Gastroesophageal sphincter (tissue), 3 donors: ENCODE measurements around the gene MAPT.

Source experiments
- EP300 ChIP-seq: sonication (generic); formaldehyde crosslinking; IDR thresholded peaks from one replicate; pipeline ENCODE4 v1.6.1; 2017; ENCODE audit warnings: antibody characterized with exemption, mild to moderate bottlenecking
- POLR2A ChIP-seq, 2 donors: fragments of 450-650 bp; IDR thresholded peaks; one replicate each; pipeline ENCODE4 v1.6.1; 2017; ENCODE audit warnings: antibody characterized with exemption in 2 of 2, mild to moderate bottlenecking in 2 of 2, moderate library complexity in 1 of 2
- TF ChIP-seq, protein P1 (sequence below), 4 experiments: fragments of 200-600 bp in 2 of 4; fragments of 450-650 bp in 2 of 4; sonication (generic) in 1 of 4; IDR thresholded peaks; one replicate each; pipeline ENCODE4 v1.5.1; 2017 to 2019; ENCODE audit warnings: antibody characterized with exemption in 4 of 4, mild to moderate bottlenecking in 2 of 4, moderate library complexity in 2 of 4

DNA sequence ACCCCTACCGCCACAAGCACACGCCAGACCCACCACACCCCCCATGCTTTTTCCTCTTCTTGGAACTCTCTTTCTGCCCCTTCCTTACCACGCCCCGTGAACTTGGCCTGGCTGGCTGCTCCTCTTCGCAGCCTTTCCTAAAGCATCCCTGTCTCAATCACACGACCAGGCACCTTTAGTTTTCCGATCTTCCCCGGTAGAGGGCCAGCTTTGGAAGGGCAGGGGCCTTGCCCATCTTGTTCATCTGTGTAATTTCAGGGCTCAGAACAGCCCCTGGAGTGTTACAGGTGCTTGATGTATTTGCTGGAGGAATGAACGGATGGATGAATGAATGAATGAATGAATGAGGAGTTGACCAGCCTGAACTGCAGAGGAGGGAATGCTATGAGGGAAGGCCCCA is 45.9 kb upstream of the MAPT start:
- TF ChIP-seq, protein P1, sequence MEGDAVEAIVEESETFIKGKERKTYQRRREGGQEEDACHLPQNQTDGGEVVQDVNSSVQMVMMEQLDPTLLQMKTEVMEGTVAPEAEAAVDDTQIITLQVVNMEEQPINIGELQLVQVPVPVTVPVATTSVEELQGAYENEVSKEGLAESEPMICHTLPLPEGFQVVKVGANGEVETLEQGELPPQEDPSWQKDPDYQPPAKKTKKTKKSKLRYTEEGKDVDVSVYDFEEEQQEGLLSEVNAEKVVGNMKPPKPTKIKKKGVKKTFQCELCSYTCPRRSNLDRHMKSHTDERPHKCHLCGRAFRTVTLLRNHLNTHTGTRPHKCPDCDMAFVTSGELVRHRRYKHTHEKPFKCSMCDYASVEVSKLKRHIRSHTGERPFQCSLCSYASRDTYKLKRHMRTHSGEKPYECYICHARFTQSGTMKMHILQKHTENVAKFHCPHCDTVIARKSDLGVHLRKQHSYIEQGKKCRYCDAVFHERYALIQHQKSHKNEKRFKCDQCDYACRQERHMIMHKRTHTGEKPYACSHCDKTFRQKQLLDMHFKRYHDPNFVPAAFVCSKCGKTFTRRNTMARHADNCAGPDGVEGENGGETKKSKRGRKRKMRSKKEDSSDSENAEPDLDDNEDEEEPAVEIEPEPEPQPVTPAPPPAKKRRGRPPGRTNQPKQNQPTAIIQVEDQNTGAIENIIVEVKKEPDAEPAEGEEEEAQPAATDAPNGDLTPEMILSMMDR (IDR thresholded peaks at IDR 0.05), result no peak
- TF ChIP-seq POLR2A (IDR thresholded peaks at IDR 0.05) (no peak), EP300 (no peak)
